ENCODE data around the gene UNC13A.

DNA sequence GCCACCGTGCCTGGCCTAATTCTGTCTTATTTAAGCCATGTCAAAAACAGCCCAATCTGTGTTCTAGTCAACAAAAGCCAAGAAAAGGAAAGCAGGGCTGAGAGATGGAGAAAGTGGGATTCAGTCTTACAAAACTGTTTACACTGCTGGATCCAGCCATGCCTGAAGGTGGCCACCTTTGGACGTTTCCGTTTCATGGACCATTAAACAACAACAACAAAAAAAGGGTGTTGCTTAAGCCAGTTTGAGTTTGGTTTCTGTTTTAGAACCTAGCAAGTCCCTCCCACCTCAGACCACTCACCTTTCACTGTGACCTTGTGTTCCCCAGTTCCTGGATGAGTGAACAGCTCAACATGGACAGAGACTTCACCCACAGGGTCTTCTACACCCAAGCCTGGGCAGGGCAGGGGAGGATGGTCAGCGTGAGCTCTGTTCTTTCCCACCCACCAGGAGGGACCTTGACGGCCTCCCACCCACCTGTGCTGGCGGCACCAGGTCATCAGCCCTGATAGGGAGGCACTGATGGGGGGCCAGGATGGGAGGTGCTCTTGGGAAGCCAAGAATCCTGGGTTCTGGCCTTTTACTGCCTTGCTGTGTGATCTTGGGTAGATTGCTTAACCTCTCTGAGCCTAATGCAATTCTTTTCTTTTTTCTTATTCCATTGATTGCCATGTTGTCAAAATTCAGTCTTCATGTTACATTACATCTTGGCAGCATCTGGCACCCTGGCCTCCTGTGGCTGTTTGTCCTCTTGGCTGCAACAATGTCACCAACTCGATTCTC lies 76.5 kb downstream of the UNC13A start:
- TF ChIP-seq FOXM1 (IDR thresholded peaks at IDR 0.05; ENCODE audit: low read depth) = no peak
- TF ChIP-seq, protein P1, sequence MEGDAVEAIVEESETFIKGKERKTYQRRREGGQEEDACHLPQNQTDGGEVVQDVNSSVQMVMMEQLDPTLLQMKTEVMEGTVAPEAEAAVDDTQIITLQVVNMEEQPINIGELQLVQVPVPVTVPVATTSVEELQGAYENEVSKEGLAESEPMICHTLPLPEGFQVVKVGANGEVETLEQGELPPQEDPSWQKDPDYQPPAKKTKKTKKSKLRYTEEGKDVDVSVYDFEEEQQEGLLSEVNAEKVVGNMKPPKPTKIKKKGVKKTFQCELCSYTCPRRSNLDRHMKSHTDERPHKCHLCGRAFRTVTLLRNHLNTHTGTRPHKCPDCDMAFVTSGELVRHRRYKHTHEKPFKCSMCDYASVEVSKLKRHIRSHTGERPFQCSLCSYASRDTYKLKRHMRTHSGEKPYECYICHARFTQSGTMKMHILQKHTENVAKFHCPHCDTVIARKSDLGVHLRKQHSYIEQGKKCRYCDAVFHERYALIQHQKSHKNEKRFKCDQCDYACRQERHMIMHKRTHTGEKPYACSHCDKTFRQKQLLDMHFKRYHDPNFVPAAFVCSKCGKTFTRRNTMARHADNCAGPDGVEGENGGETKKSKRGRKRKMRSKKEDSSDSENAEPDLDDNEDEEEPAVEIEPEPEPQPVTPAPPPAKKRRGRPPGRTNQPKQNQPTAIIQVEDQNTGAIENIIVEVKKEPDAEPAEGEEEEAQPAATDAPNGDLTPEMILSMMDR (IDR thresholded peaks at IDR 0.05) = no peak
- TF ChIP-seq POLR2AphosphoS5 (IDR thresholded peaks at IDR 0.05; ENCODE audit: low read depth, low read length) = no peak
- TF ChIP-seq FOXJ3 (CRISPR knock-in tag; IDR thresholded peaks at IDR 0.05) = no peak
